ENCODE data around the gene GPC6. TPM values are rescaled to one million over a fixed set of nuclear protein-coding genes. Genes with fewer than 3 reads are reported as not detected.

The GPC6 gene
- total and polyA plus RNA-seq, 2 experiments from 2014 or later, result 26.0 to 92.8 TPM

- Histone ChIP-seq H2AFZ (no peak overlapping the region), H3K4me2 (no peak overlapping the region), H3K9me2 (replicated peaks; ENCODE audit: insufficient read depth) (no peaks in the 10 kb centered on the region), H3K9me3 (ENCODE audit: low read depth) (no peaks in the 10 kb centered on the region), H3K4me1 (ENCODE audit: insufficient read depth) (no peaks in the 10 kb centered on the region), H3K27me3 (no peaks in the 10 kb centered on the region), H3K36me3 (replicated peaks; ENCODE audit: insufficient read depth, low read depth) (no peaks in the 10 kb centered on the region), H3K79me2 (peaks cover 10% of the 10 kb centered on the region), H4K20me1 (ENCODE audit: insufficient read depth, poor library complexity, severe bottlenecking) (no peaks in the 10 kb centered on the region), H3K27ac (no peak overlapping the region), H3K4me3 (no peak overlapping the region)
- 60% methylated on average over 4 of the region's 4 CpGs for whole genome bisulfite sequencing (ENCODE audit: low lambda C conversion rate, missing lambda C conversion rate)
- DNase-seq (ENCODE audit: low spot score), result no peak
- TF ChIP-seq EZH2 (IDR thresholded peaks at IDR 0.05; ENCODE audit: borderline replicate concordance) (no peak), CTCF (IDR thresholded peaks at IDR 0.05; ENCODE audit: poor library complexity) (no peak), EZH2phosphoT487 (IDR thresholded peaks at IDR 0.05; ENCODE audit: low read depth, severe bottlenecking, unreplicated experiment) (no peak)
These were observed 409.0 kb downstream of the GPC6 start for GRCh38 chr13:93635616-93636032.

DNA sequence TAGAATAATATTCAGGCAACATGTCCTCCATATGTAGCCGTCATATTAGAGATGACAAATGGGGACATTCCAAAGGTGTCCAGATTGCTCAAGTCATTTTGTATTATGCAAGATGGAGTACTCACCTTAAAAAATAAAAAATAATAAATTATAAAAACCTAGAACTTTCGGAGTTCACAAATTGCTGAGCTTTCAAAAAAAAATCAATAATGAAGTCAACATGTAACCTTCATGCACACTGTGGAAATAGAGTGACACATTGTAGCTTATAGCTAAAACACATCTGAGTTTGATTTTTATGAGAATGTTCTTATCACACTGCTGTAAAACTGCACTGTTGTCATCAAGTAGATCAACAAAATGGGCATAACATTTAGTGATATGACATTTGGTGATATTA is 411.2 kb downstream of the GPC6 start:
- WGBS (ENCODE audit: low lambda C conversion rate, missing lambda C conversion rate), result 94% methylated on average over 2 of the region's 2 CpGs
- Histone ChIP-seq H3K4me3 (no peak overlapping the region), H3K9me2 (replicated peaks; ENCODE audit: insufficient read depth) (no peaks in the 10 kb centered on the region), H3K27me3 (no peaks in the 10 kb centered on the region), H2AFZ (no peak overlapping the region), H3K4me1 (ENCODE audit: insufficient read depth) (no peaks in the 10 kb centered on the region), H3K36me3 (replicated peaks; ENCODE audit: insufficient read depth, low read depth) (no peaks in the 10 kb centered on the region), H4K20me1 (ENCODE audit: insufficient read depth, poor library complexity, severe bottlenecking) (no peaks in the 10 kb centered on the region), H3K4me2 (no peak overlapping the region), H3K27ac (no peak overlapping the region), H3K9me3 (ENCODE audit: low read depth) (no peaks in the 10 kb centered on the region), H3K79me2 (peaks cover 10% of the 10 kb centered on the region)
- no peak for DNase-seq (ENCODE audit: low spot score)
- TF ChIP-seq EZH2phosphoT487 (IDR thresholded peaks at IDR 0.05; ENCODE audit: low read depth, severe bottlenecking, unreplicated experiment) (no peak), CTCF (IDR thresholded peaks at IDR 0.05; ENCODE audit: poor library complexity) (no peak), EZH2 (IDR thresholded peaks at IDR 0.05; ENCODE audit: borderline replicate concordance) (no peak)

GRCh38 chr13:93640452-93640851 is 413.8 kb downstream of the GPC6 start:
- no peak overlapping the region for H3K27ac ChIP-seq
- no peak for TF ChIP-seq EZH2phosphoT487 (IDR thresholded peaks at IDR 0.05; ENCODE audit: low read depth, severe bottlenecking, unreplicated experiment)
- TF ChIP-seq CTCF (IDR thresholded peaks at IDR 0.05; ENCODE audit: poor library complexity), result no peak
- no peak for TF ChIP-seq EZH2 (IDR thresholded peaks at IDR 0.05; ENCODE audit: borderline replicate concordance)
- peaks cover 10% of the 10 kb centered on the region for H3K79me2 ChIP-seq
- H3K4me2 ChIP-seq, result no peak overlapping the region
- no peaks in the 10 kb centered on the region for H4K20me1 ChIP-seq (ENCODE audit: insufficient read depth, poor library complexity, severe bottlenecking)
- H3K4me1 ChIP-seq (ENCODE audit: insufficient read depth), result no peaks in the 10 kb centered on the region
- no peaks in the 10 kb centered on the region for H3K9me2 ChIP-seq (replicated peaks; ENCODE audit: insufficient read depth)
- WGBS (ENCODE audit: low lambda C conversion rate, missing lambda C conversion rate), result no CpG with 5 or more reads among the region's 1 CpG
- H3K4me3 ChIP-seq, result no peak overlapping the region
- H3K9me3 ChIP-seq (ENCODE audit: low read depth), result no peaks in the 10 kb centered on the region
- no peak for DNase-seq (ENCODE audit: low spot score)
- H3K36me3 ChIP-seq (replicated peaks; ENCODE audit: insufficient read depth, low read depth), result no peaks in the 10 kb centered on the region
- H3K27me3 ChIP-seq, result no peaks in the 10 kb centered on the region
- no peak overlapping the region for H2AFZ ChIP-seq

DNA sequence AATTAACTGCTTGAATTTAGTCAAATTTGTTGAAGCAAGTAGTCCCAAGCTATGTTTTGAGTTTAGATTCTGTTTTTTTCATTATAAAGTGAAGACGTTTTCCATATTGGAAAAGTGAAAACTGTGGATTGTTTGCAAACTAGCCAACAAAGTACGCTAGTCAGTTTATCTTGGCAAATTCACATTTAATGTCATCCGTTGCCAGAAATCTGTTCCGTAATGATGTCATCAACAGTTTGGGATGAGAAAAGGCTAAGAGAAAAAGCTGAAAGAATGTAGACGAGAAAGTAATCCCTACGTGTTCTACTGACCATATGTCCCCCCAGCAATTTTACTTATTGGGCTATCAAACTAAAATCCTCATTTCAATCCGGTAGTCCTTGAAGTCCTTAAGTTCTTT is 419.6 kb downstream of the GPC6 start:
- Histone ChIP-seq H3K79me2 (no peaks in the 10 kb centered on the region), H3K9me2 (replicated peaks; ENCODE audit: insufficient read depth) (no peaks in the 10 kb centered on the region), H2AFZ (no peak overlapping the region), H3K27ac (no peak overlapping the region), H3K4me1 (ENCODE audit: insufficient read depth) (no peaks in the 10 kb centered on the region), H3K9me3 (ENCODE audit: low read depth) (no peaks in the 10 kb centered on the region), H3K4me2 (no peak overlapping the region), H3K4me3 (no peak overlapping the region), H3K36me3 (replicated peaks; ENCODE audit: insufficient read depth, low read depth) (no peaks in the 10 kb centered on the region), H3K27me3 (no peaks in the 10 kb centered on the region), H4K20me1 (ENCODE audit: insufficient read depth, poor library complexity, severe bottlenecking) (no peaks in the 10 kb centered on the region)
- DNase-seq (ENCODE audit: low spot score), result no peak
- TF ChIP-seq EZH2phosphoT487 (IDR thresholded peaks at IDR 0.05; ENCODE audit: low read depth, severe bottlenecking, unreplicated experiment) (no peak), CTCF (IDR thresholded peaks at IDR 0.05; ENCODE audit: poor library complexity) (no peak), EZH2 (IDR thresholded peaks at IDR 0.05; ENCODE audit: borderline replicate concordance) (no peak)
- 81% methylated on average over 7 of the region's 7 CpGs for WGBS (ENCODE audit: low lambda C conversion rate, missing lambda C conversion rate)
